IMR-90 (cell line): ENCODE results near the gene FASLG. TPM values are rescaled to one million over a fixed set of nuclear protein-coding genes. Genes with fewer than 3 reads are reported as not detected.

ENCODE experiments used
- ATAC-seq: fragments of 200-7000 bp; cut with Tn5 transposase; 2 replicates; pipeline ENCODE4 v1.9.1; 2020; ENCODE audit warnings: low read depth, mild to moderate bottlenecking, moderate library complexity
- BruUV-seq: library from RNA; stranded (reverse); fragments of 400-500 nt; replicated peaks from 2 replicates; lab custom pipeline; 2021; lab: Mats Ljungman, UMichigan
- CTCF ChIA-PET: fragments of 300-600 bp; formaldehyde crosslinking; extraction: SDS; loops from one replicate; lab custom pipeline; 2021; ENCODE audit warnings: antibody characterized with exemption; lab: Yijun Ruan, JAX
- POLR2A ChIA-PET: fragments of 300-600 bp; sonication (Branson Sonifier 250); formaldehyde crosslinking; loops from one replicate; lab custom pipeline; 2022; ENCODE audit warnings: antibody characterized with exemption; ENCODE audit not compliant: unreplicated experiment; lab: Charles Lee
- DNase-seq: peaks from one replicate; pipeline ENCODE4 v3.0.0; 2013
- H2AFZ ChIP-seq: replicated peaks from 2 replicates; pipeline ENCODE3; 2013; ENCODE audit warnings: low read length, mild to moderate bottlenecking; ENCODE audit not compliant: poor library complexity
- H2AK5ac ChIP-seq: 2 replicates; pipeline ENCODE4 v1.6.1; 2013; ENCODE audit warnings: low read depth, low read length, inconsistent platforms
- H2AK9ac ChIP-seq: replicated peaks from 2 replicates; pipeline ENCODE3; 2013; ENCODE audit warnings: mild to moderate bottlenecking, low read depth, low read length, moderate library complexity; ENCODE audit not compliant: poor library complexity
- H2BK120ac ChIP-seq: 2 replicates; pipeline ENCODE4 v1.6.1; 2013; ENCODE audit warnings: low read depth, low read length, inconsistent platforms
- H2BK15ac ChIP-seq: 3 replicates; pipeline ENCODE4 v1.6.1; 2013; ENCODE audit warnings: low read depth, low read length, inconsistent platforms
- H2BK20ac ChIP-seq: 2 replicates; pipeline ENCODE4 v1.6.1; 2013; ENCODE audit warnings: low read depth, mild to moderate bottlenecking, inconsistent platforms, low read length, moderate library complexity
- H2BK5ac ChIP-seq: 2 replicates; pipeline ENCODE4 v1.6.1; 2013; ENCODE audit warnings: mild to moderate bottlenecking, low read depth, low read length, inconsistent platforms; ENCODE audit not compliant: poor library complexity, severe bottlenecking
- H3K14ac ChIP-seq: replicated peaks from 2 replicates; pipeline ENCODE4 v1.6.1; 2013; ENCODE audit warnings: low read depth, low read length, inconsistent platforms
- H3K18ac ChIP-seq: 2 replicates; pipeline ENCODE4 v1.6.1; 2013; ENCODE audit warnings: low read depth, low read length, control low read depth
- H3K23ac ChIP-seq: 2 replicates; pipeline ENCODE4 v1.6.1; 2013; ENCODE audit warnings: low read depth, low read length, inconsistent platforms
- H3K27ac ChIP-seq: 2 replicates; pipeline ENCODE4 v1.5.1; 2013; ENCODE audit warnings: mild to moderate bottlenecking, control low read depth, low read length; ENCODE audit not compliant: insufficient read depth
- H3K27me3 ChIP-seq: 2 replicates; pipeline ENCODE4 v1.6.1; 2013; ENCODE audit warnings: low read length; ENCODE audit not compliant: control insufficient read depth, insufficient read depth
- H3K36me3 ChIP-seq: 2 replicates; pipeline ENCODE4 v1.6.1; 2013; ENCODE audit warnings: low read length, mixed read lengths; ENCODE audit not compliant: control insufficient read depth, insufficient read depth
- H3K4ac ChIP-seq: 2 replicates; pipeline ENCODE4 v1.6.1; 2013; ENCODE audit warnings: low read depth, low read length, inconsistent platforms
- H3K4me1 ChIP-seq: 2 replicates; pipeline ENCODE4 v1.6.1; 2013; ENCODE audit warnings: low read length, mixed read lengths; ENCODE audit not compliant: control insufficient read depth, insufficient read depth
- H3K4me2 ChIP-seq: 2 replicates; pipeline ENCODE4 v1.6.1; 2013; ENCODE audit warnings: low read depth, mild to moderate bottlenecking, control low read depth, low read length, moderate library complexity
- H3K4me3 ChIP-seq: 2 replicates; pipeline ENCODE4 v1.5.1; 2013; ENCODE audit warnings: low read depth, mild to moderate bottlenecking, control low read depth, low read length, moderate library complexity; ENCODE audit not compliant: insufficient read depth
- H3K56ac ChIP-seq: 2 replicates; pipeline ENCODE4 v1.6.1; 2013; ENCODE audit warnings: low read length, inconsistent platforms; ENCODE audit not compliant: insufficient read depth; ENCODE audit errors: extremely low read depth
- H3K79me1 ChIP-seq, 2 experiments: 2 replicates each; pipeline ENCODE4 v1.6.1; 2013; ENCODE audit warnings: low read length in 2 of 2, inconsistent platforms in 1 of 2, low read depth in 1 of 2
- H3K9ac ChIP-seq: 2 replicates; pipeline ENCODE4 v1.6.1; 2013; ENCODE audit warnings: low read depth, low read length, control low read depth
- H3K9me1 ChIP-seq: 2 replicates; pipeline ENCODE4 v1.6.1; 2013; ENCODE audit warnings: low read length, inconsistent platforms; ENCODE audit not compliant: insufficient read depth
- H3K9me3 ChIP-seq: 2 replicates; pipeline ENCODE4 v1.6.1; 2013; ENCODE audit warnings: low read length; ENCODE audit not compliant: control insufficient read depth, insufficient read depth
- H4K20me1 ChIP-seq: 2 replicates; pipeline ENCODE4 v1.6.1; 2013; ENCODE audit warnings: low read length, inconsistent platforms; ENCODE audit not compliant: insufficient read depth
- H4K5ac ChIP-seq: 2 replicates; pipeline ENCODE4 v1.6.1; 2013; ENCODE audit warnings: mild to moderate bottlenecking, low read depth, low read length, control low read depth
- H4K8ac ChIP-seq, 2 experiments: 2 replicates each; pipeline ENCODE4 v1.6.1; 2013; ENCODE audit warnings: low read depth in 2 of 2, low read length in 2 of 2, control low read depth in 1 of 2, inconsistent platforms in 1 of 2
- H4K91ac ChIP-seq: 2 replicates; pipeline ENCODE4 v1.6.1; 2013; ENCODE audit warnings: low read depth, low read length, inconsistent platforms; ENCODE audit not compliant: insufficient read depth
- POLR2A ChIP-seq: IDR thresholded peaks from 2 replicates; pipeline ENCODE4 v1.6.1; 2012; ENCODE audit warnings: mild to moderate bottlenecking, low read depth, low read length
- WGBS, 2 experiments: methylation state at CpG; one replicate each; pipeline versions ENCODE4 v1.1.5 to v1.1.7; 2013; ENCODE audit warnings: missing lambda C conversion rate in 2 of 2; ENCODE audit not compliant: insufficient read length in 1 of 2; ENCODE audit errors: extremely low coverage in 2 of 2; 5-methylcytosine and 5-hydroxymethylcytosine counted together
- dilution Hi-C: fragments of 300-500 bp; cut with HindIII; formaldehyde crosslinking; loops from one replicate; pipeline ENCODE4 v1.14.3; 2018; ENCODE audit warnings: low sequenced_read_pairs; ENCODE audit not compliant: unreplicated experiment
- in situ Hi-C: fragments of 300-500 bp; cut with MboI; formaldehyde crosslinking; loops from 3 replicates; pipeline ENCODE4 v1.14.3; 2019; ENCODE audit warnings: low sequenced_read_pairs, inconsistent platforms, mixed read lengths
- intact Hi-C: fragments of 100-400 bp; cut with micrococcal nuclease; formaldehyde crosslinking; loops from 2 replicates; pipeline ENCODE4 v1.10.0; 2022
- polyA plus RNA-seq, 3 experiments: library from polyadenylated mRNA; depleted of rRNA; stranded (reverse); fragments of >200 nt; gene quantifications; 2 replicates each; pipeline ENCODE4 v1.2.3, GENCODE V29; 2012; ENCODE audit warnings: low replicate concordance in 1 of 3
- total RNA-seq: library from RNA; depleted of rRNA; stranded (reverse); fragments of >200 nt; gene quantifications from 2 replicates; pipeline ENCODE4 v1.2.3, GENCODE V29; 2012

FASLG gene
- total and polyA plus RNA-seq, 2 of the 4 experiments (the other 2 are of a cell fraction) = 0.14 to 0.18 TPM

DNA sequence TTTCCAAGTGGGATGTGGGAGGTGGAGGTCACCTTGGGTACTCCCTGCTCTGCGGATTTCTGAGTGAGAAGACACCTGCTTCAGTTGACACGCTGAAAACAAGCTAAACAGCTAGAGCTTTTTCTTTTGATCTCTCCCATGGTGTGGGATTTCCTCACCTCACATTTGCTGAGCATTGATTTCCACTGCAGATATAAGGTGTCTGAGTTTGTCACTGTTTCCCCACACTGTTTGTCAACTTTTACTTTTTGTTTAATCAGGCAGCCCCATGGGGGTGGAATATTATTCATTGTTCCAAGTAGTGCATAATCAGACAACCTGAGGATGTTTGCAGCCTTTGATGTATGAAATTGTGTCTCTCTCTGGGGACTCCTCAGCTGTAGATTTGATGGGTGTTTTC is 49.5 kb downstream of the FASLG start:
- no peak overlapping the region for H2BK5ac ChIP-seq
- H3K27me3 ChIP-seq = no peaks in the 10 kb centered on the region
- POLR2A ChIA-PET = no interaction called here
- no peak overlapping the region for H3K27ac ChIP-seq
- no peak overlapping the region for H3K23ac ChIP-seq
- H4K91ac ChIP-seq = no peak overlapping the region
- no peaks in the 10 kb centered on the region for H3K4me1 ChIP-seq
- H4K20me1 ChIP-seq = no peaks in the 10 kb centered on the region
- no peak overlapping the region for H2AK5ac ChIP-seq
- dilution Hi-C loops = no loop called here
- no peak overlapping the region for H3K14ac ChIP-seq
- DNase-seq (no peak), ATAC-seq (no peak)
- H2BK120ac ChIP-seq = no peak overlapping the region
- no peak overlapping the region for H2AFZ ChIP-seq
- H2BK20ac ChIP-seq = no peak overlapping the region
- H4K8ac ChIP-seq = no peak overlapping the region
- TF ChIP-seq POLR2A = no peak
- no TSS peak for BruUV-seq
- H3K4ac ChIP-seq = no peak overlapping the region
- no CpG with 5 or more reads among the region's 2 CpGs for WGBS, 2 experiments
- no peak overlapping the region for H3K4me2 ChIP-seq
- no peaks in the 10 kb centered on the region for H3K79me1 ChIP-seq
- H3K9me1 ChIP-seq = no peaks in the 10 kb centered on the region
- no peaks in the 10 kb centered on the region for H3K36me3 ChIP-seq
- in situ Hi-C loops = loop anchor here (25.0 kb wide), 1 partner anchor 696 kb away; no protein-coding TSS in a partner anchor
- no peak overlapping the region for H2BK15ac ChIP-seq
- H2AK9ac ChIP-seq = no peak overlapping the region
- H4K5ac ChIP-seq = no peak overlapping the region
- no peaks in the 10 kb centered on the region for H3K9me3 ChIP-seq
- CTCF ChIA-PET = interaction anchor here (1.0 kb wide), 1 partner anchor 153 kb away, joined by 3 read pairs; no protein-coding TSS in a partner anchor
- no peak overlapping the region for H3K56ac ChIP-seq
- H3K4me3 ChIP-seq = no peak overlapping the region
- H3K9ac ChIP-seq = no peak overlapping the region
- intact Hi-C loops = no loop called here
- H3K18ac ChIP-seq = no peak overlapping the region
